ELR (cell line): ENCODE results near the gene CCR8.
"Not testable (repeated sequence)": the region's sequence is repeated elsewhere in the genome, so short reads cannot be mapped to it uniquely, and the experiment has no call there.

ENCODE experiments used
- DNase-seq: peaks from one replicate; pipeline ENCODE4 v3.0.0-alpha.2; 2015; ENCODE audit warnings: low read depth

The CCR8 gene

GRCh38 chr3:39349080-39349479, 19.6 kb downstream of the CCR8 start:
- no peak for DNase-seq

- DNase-seq = no peak
Observed at GRCh38 chr3:39350714-39351113, 21.2 kb downstream of the CCR8 start.

GRCh38 chr3:39351134-39351533, 21.6 kb downstream of the CCR8 start:
- not testable (repeated sequence) for DNase-seq

- DNase-seq = not testable (repeated sequence)
Observed at GRCh38 chr3:39353168-39353927, 23.8 kb downstream of the CCR8 start.

GRCh38 chr3:39358333-39358732, 28.8 kb downstream of the CCR8 start:
- DNase-seq = no peak

GRCh38 chr3:39361252-39361927, 31.9 kb downstream of the CCR8 start:
- no peak for DNase-seq

- DNase-seq = no peak
Observed at GRCh38 chr3:39362192-39362591, 32.7 kb downstream of the CCR8 start.

- no peak for DNase-seq
Observed at GRCh38 chr3:39362812-39363211, 33.3 kb downstream of the CCR8 start.

- DNase-seq = not testable (repeated sequence)
Observed at GRCh38 chr3:39370450-39370849, 40.9 kb downstream of the CCR8 start.

- no peak for DNase-seq
Observed at GRCh38 chr3:39372833-39373232, 43.3 kb downstream of the CCR8 start.

- DNase-seq = no peak
Observed at GRCh38 chr3:39376959-39377634, 47.6 kb downstream of the CCR8 start.

GRCh38 chr3:39378088-39378487, 48.6 kb downstream of the CCR8 start:
- DNase-seq = peak; percentile 42

- no peak for DNase-seq
Observed at GRCh38 chr3:39378957-39379777, 49.7 kb downstream of the CCR8 start.

- DNase-seq = no peak
Observed at GRCh38 chr3:39379778-39380155, 50.3 kb downstream of the CCR8 start.

GRCh38 chr3:39381432-39381831, 51.9 kb downstream of the CCR8 start:
- no peak for DNase-seq
